GM03348 (cell line): ENCODE measurements around the gene ADAT1.

Experiments
- DNase-seq: peaks from one replicate; pipeline ENCODE4 v3.0.0; 2012; ENCODE audit warnings: low spot score

Gene ADAT1

GRCh38 chr16:75575958-75576357 lies 47.1 kb downstream of the ADAT1 start:
- no peak for DNase-seq

GRCh38 chr16:75573955-75574354 lies 49.1 kb downstream of the ADAT1 start:
- no peak for DNase-seq

DNA sequence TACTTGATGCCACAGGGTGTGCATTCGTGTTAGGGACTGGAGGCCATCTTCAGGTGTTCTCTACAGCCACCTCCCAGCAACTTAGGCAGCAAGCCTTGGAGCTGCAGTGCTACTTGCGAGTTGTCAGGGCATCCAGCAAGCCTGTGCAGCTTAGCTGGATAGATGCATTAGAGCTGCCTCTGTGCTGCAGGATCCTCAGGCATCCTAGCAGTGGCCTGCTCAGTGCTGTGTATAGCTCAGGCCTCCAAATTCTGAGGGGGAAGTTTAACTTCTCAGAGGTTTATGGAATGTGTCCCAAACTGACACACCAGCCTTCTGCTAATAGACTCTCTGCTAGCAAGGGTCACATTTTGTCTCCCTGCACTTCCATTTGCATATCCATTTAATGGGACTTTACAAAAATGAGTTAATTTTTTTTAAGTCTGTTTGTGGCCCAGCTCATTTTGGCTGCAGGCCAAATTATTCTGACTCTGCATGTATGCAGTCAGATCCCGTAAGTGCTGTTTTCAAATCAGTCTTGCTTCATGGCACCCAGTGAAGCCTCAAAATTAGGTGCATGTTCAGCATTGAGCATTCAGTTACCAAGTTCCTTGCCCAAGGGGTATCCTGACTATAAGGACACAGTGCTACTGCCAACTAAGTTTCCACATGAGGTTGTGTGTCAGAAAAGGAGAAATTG lies 50.1 kb downstream of the ADAT1 start:
- no peak for DNase-seq

DNA sequence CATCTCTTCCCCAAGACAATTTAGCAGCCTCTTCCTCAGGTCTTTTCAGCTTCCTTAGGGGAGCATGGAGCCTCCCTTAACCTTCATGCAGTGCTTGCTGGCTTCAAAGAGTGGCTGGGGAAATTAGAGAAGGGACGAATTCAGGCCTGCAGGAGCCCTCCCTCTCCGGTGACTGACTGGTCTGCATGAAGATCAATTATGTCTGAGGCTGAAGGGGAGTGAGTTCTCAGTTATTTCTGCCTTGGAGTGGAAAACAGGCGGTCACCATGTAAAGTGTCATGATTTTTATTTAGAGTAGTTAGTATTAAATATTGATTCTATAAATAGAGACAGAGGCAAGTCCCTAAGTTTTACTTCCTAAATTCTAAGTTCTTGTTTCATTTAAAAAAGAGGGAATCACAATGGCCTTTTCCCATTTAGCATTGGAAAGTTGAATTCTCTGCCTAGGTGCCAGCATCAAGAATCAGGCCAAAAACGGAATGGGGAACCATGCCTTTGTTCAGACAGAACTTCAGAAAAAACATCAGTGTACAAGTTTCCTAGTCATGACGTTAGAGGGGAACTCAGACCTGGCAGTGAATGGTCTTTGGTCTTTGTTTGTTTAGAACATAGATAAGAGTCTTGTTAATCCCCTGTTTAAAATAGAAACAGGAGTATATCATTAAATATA lies 52.5 kb downstream of the ADAT1 start:
- no peak for DNase-seq

DNA sequence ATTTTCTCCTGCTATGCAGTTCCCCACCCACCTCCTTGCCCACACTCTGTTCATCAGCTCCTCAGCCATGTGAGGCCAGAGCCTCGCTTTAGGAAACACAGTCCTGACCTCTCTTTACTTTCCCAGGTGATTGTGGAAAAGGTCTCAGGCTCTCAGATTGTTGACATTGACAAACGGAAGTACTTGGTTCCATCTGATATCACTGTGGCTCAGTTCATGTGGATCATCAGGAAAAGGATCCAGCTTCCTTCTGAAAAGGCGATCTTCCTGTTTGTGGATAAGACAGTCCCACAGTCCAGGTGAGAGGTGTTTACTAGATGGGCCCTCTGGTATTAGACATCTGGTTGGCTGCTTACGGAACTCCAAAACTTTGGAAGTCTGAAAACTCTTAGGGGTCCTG lies 55.2 kb downstream of the ADAT1 start:
- no peak for DNase-seq

DNA sequence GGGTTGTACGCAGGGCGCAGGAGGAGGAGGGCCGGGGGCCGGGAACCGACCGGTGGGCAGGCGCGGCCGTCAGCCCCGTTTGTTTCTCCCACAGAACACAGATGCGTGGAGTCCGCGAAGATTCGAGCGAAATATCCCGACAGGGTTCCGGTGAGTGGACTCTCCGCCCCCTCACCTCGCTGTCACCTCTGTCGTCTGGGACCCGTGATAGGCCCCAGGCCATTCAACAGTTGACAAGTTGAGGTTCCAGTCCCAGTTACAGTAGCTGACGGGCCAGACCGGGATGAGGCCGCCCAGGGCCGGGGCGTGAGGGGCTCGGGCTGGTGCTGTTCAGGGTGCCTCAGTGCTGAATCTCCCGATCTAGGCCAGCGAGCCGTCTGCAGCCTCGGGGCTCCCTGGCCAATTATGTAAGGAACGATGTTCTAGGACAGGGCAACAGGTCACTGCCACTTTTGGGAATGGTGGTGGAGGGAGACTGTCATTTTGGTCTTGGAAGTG lies 56.3 kb downstream of the ADAT1 start:
- peak; percentile 43 for DNase-seq

DNA sequence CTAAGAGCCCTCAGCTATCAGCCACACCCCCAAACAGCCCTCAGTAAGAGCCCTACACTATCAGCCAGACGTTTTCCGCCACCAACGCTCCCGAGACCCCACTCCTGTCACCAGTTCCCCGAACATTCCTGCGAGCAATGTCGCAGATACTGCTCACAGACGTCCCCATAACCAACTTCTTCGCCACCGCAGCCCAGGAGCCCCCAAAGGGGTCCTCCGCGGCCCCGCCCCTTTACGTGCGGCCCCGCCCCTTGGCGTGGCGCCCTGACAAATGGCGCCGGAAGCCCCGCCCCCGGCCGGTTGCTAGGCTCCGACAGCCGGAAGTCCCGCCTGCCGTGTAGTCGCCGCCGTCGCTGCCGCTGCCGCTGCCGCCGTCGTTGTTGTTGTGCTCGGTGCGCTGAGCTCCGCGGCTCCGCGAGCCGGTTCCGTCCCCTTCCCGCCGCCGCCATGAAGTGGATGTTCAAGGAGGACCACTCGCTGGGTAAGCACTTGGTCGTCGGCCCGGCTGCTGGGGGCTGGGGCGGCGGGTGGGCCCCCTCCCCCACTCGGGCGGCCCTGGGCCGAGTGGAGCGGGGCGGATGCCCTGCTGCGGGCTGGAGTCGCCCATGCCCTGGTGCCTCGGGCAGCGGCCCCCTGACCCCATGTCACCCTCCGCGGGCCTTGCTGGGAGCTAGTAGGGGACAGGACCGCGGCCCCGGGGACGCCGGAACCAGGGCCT lies 56.9 kb downstream of the ADAT1 start, which contains the start of gene GABARAPL2:
Gene GABARAPL2, plus strand, starts transcription at position 340 of the 718 bp plus-strand sequence. Its CDS starts 108 bp downstream, at position 448.
- peak; percentile 93 for DNase-seq

DNA sequence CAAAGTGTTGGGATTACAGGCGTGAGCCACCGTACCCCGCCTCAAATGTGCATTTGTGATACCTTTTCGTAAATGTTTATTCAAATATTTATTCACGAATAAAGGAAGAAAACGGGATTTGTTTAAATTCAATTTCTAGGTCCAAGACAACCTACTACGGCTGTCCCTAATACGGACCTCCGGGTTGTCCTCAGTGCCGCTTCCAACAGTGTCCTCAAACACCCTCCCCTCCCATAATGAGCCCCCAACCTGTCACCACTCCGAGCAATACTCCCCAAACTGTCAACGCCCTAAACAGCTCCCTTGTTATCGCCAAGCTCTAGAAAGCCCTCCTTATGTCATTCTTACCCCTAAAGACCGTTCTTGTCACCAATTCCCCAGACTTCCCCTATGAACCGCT lies 57.4 kb downstream of the ADAT1 start:
- no peak for DNase-seq

DNA sequence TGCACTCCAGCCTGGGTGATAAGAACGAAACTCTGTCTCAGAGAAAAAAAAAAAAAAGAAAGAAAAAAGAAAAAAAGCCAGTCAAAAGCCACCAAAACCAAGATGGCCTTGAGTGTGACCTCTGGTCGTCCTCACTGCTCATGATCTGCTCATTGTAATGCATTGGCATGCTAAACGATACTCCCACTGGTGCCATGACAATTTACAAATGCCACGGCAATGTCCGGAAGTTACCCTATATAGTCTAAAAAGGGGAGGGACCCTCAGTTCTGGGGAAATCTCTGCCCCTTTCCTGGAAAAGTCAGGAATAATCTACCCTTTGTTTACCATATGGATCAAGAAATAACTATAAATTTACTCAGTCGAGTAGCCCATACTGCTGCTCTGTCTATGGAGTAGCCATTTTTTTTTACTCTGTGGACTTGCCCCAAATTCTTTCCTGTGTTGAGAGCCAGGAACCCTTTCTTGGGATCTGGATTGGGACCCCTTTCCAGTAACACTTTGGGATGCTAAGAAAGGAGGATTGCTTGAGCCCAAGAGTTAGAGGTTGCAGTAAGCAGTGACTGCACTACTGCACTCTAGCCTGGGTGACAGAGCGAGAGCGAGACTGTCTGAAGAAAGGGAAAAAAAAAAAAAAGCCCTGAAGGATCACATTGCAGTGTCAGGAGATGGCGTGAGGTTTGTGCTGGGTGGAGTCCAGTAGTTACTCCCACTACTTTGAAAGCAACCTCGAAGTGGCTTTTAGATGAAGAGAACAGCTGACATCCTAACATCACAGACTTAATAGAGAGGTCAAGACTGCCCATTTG lies 63.3 kb downstream of the ADAT1 start:
- DNase-seq: peak; percentile 59

DNA sequence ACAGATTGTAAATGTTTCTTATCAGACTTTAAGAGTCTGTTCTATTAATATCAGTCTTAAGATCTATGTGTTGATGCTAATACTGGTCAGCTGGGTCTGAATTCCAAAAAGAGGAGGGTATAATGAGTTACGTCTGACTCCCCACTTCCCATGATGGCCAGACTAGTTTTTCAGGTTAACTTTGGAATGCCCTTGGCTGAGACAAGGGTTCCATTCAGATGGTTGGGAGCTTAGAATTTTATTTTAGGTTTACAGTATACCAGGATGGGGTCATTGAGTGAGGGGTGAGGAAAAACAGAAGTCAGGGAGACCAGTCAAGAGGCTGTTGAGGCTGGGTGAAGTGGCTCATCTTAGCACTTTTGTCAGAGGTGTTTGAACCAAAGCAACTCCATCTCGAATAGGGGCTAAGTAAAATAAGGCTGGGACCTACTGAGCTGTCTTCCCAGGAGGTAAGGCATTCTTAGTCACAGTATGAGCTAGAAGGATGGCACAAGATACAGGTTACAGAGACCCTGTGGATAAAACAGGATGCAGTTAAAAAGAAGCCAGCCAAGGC lies 64.2 kb downstream of the ADAT1 start:
- DNase-seq: no peak

GRCh38 chr16:75556431-75556950 lies 66.6 kb downstream of the ADAT1 start:
- DNase-seq: no peak

GRCh38 chr16:75555707-75556430 lies 67.2 kb downstream of the ADAT1 start, which contains the start of gene TMEM231:
TSS of gene TMEM231 (minus strand) at chr16:75556252. CDS start at chr16:75556209, 43 bp downstream.
- DNase-seq: peak; percentile 98

GRCh38 chr16:75555213-75555706 lies 67.8 kb downstream of the ADAT1 start:
- DNase-seq: peak; percentile 95

- no peak for DNase-seq
These were observed 70.1 kb downstream of the ADAT1 start for GRCh38 chr16:75552951-75553350.

GRCh38 chr16:75550211-75550662 lies 72.8 kb downstream of the ADAT1 start:
- DNase-seq: peak; percentile 22
